GM18868 (cell line): Measurements from ENCODE around the gene SRPK3.
A peak's percentile ranks its signal among the peaks of the same experiment; 100 is the strongest.

ENCODE experiments used
- ATAC-seq: cut with Tn5 transposase; IDR thresholded peaks from one replicate; pipeline ENCODE4 v1.9.1; 2021; ENCODE audit warnings: mild to moderate bottlenecking, moderate library complexity; ENCODE audit not compliant: unreplicated experiment

SRPK3 gene

GRCh38 chrX:153782313-153782712 lies 1.5 kb downstream of the SRPK3 start:
- no peak for ATAC-seq

- ATAC-seq, result no peak
Observed at GRCh38 chrX:153782871-153783270, 2.0 kb downstream of the SRPK3 start.

- ATAC-seq, result no peak
Observed at GRCh38 chrX:153783378-153784013, 2.7 kb downstream of the SRPK3 start.

GRCh38 chrX:153784325-153784967 lies 3.6 kb downstream of the SRPK3 start:
- ATAC-seq, result no peak

- no peak for ATAC-seq
Observed at GRCh38 chrX:153786669-153787068, 5.8 kb downstream of the SRPK3 start.

- no peak for ATAC-seq
Observed at GRCh38 chrX:153789654-153790053, 8.8 kb downstream of the SRPK3 start.

- ATAC-seq, result no peak
Observed at GRCh38 chrX:153791104-153791852, 10.4 kb downstream of the SRPK3 start.

GRCh38 chrX:153792368-153792767 lies 11.5 kb downstream of the SRPK3 start:
- no peak for ATAC-seq

GRCh38 chrX:153793291-153793690 lies 12.4 kb downstream of the SRPK3 start:
- no peak for ATAC-seq

GRCh38 chrX:153794018-153794896 lies 13.4 kb downstream of the SRPK3 start, which contains the start of the genes IDH3G and SSR4:
Gene IDH3G, minus strand, starts transcription at chrX:153794375. Its CDS starts 49 bp downstream, at chrX:153794326.
Gene SSR4, plus strand, starts transcription at chrX:153794668. Its CDS starts 20 bp downstream, at chrX:153794688.
- peak; percentile 92 for ATAC-seq

- no peak for ATAC-seq
Observed at GRCh38 chrX:153794897-153795816, 14.3 kb downstream of the SRPK3 start.

- ATAC-seq, result no peak
Observed at GRCh38 chrX:153797415-153798015, 16.7 kb downstream of the SRPK3 start.

- no peak for ATAC-seq
Observed at GRCh38 chrX:153799326-153799725, 18.5 kb downstream of the SRPK3 start.

- no peak for ATAC-seq
Observed at GRCh38 chrX:153800177-153800722, 19.4 kb downstream of the SRPK3 start.

- no peak for ATAC-seq
Observed at GRCh38 chrX:153800746-153801145, 19.9 kb downstream of the SRPK3 start.

- ATAC-seq, result no peak
Observed at GRCh38 chrX:153801669-153802068, 20.8 kb downstream of the SRPK3 start.

GRCh38 chrX:153802513-153803045 lies 21.7 kb downstream of the SRPK3 start:
- no peak for ATAC-seq

- ATAC-seq, result no peak
Observed at GRCh38 chrX:153803211-153804099, 22.6 kb downstream of the SRPK3 start.
